A549 (cell line): ENCODE results near the gene PARP6. TPM values are rescaled to one million over a fixed set of nuclear protein-coding genes. Genes with fewer than 3 reads are reported as not detected.

Experiments
- ATAC-seq, 2 experiments: fragments of 200-7000 bp in 1 of 2; fragments of >200 bp in 1 of 2; cut with Nextera tagmentation in 1 of 2; cut with Tn5 transposase in 1 of 2; 3 replicates each; pipeline versions ENCODE4 v1.8.0 to v1.9.1; 2018 to 2020; ENCODE audit warnings: mild to moderate bottlenecking in 1 of 2, moderate library complexity in 1 of 2
- CTCF ChIA-PET: fragments of 300-600 bp; sonication (Branson Sonifier 250); formaldehyde crosslinking; extraction: SDS; loops from one replicate; lab custom pipeline; 2021; ENCODE audit warnings: antibody characterized with exemption, inconsistent platforms; lab: Yijun Ruan, JAX
- POLR2A ChIA-PET: fragments of 350-600 bp; formaldehyde crosslinking; extraction: SDS; loops from one replicate; lab custom pipeline; 2021; ENCODE audit warnings: antibody characterized with exemption, inconsistent platforms; lab: Yijun Ruan, JAX
- DNase-seq, 2 experiments: peaks; one replicate each; pipeline versions ENCODE4 v3.0.0 to v3.0.0-alpha.2; 2011 to 2016; ENCODE audit warnings: low read depth in 1 of 2, low spot score in 1 of 2
- FAIRE-seq: peaks from 2 replicates; lab custom pipeline; 2011; peaks lifted over from hg19 to GRCh38; lab: Jason Lieb, UNC
- H3K27ac ChIP-seq, 2 experiments: fragments of >200 bp; sonication (Bioruptor Twin); formaldehyde crosslinking; 3 replicates each; pipeline ENCODE4 v1.5.1; 2016 to 2017
- H3K4me1 ChIP-seq: fragments of >200 bp; sonication (Bioruptor Twin); formaldehyde crosslinking; 3 replicates; pipeline ENCODE4 v1.6.1; 2016
- H3K4me2 ChIP-seq: fragments of >200 bp; sonication (Bioruptor Twin); formaldehyde crosslinking; 3 replicates; pipeline ENCODE4 v1.6.1; 2016
- H3K4me3 ChIP-seq: fragments of >200 bp; sonication (Bioruptor Twin); formaldehyde crosslinking; 3 replicates; pipeline ENCODE4 v1.5.1; 2016
- H3K9me3 ChIP-seq: fragments of >200 bp; sonication (Bioruptor Twin); formaldehyde crosslinking; 3 replicates; pipeline ENCODE4 v1.6.1; 2016
- CHD2 ChIP-seq: fragments of 150-350 bp; IDR thresholded peaks from 2 replicates; pipeline ENCODE4 v1.6.1; 2014; ENCODE audit warnings: low read length; ENCODE audit not compliant: partially characterized antibody
- CTCF ChIP-seq: fragments of >200 bp; sonication (Bioruptor Twin); formaldehyde crosslinking; IDR thresholded peaks from 3 replicates; pipeline ENCODE4 v1.5.1; 2016
- E2F6 ChIP-seq: IDR thresholded peaks from 2 replicates; pipeline ENCODE4 v1.6.1; 2012; ENCODE audit warnings: low read depth, borderline replicate concordance
- EP300 ChIP-seq, 2 experiments: fragments of >200 bp; sonication (Bioruptor Twin); formaldehyde crosslinking; IDR thresholded peaks; 2 replicates in 1 of 2; 3 replicates in 1 of 2; pipeline ENCODE4 v1.6.1; 2016 to 2017
- FOSB ChIP-seq: fragments of 250-450 bp; sonication (Bioruptor Pico); IDR thresholded peaks from 2 replicates; pipeline ENCODE4 v1.5.0; 2020; ENCODE audit warnings: mild to moderate bottlenecking, moderate library complexity
- FOSL2 ChIP-seq, 2 experiments: fragments of 450-650 bp in 1 of 2; fragments of >200 bp in 1 of 2; sonication (Bioruptor Twin) in 1 of 2; formaldehyde crosslinking; IDR thresholded peaks; 2 replicates each; pipeline versions ENCODE4 v1.5.0 to v1.6.1; 2016 to 2020; ENCODE audit warnings: mild to moderate bottlenecking in 1 of 2, moderate library complexity in 1 of 2
- FOXS1 ChIP-seq: fragments of 250-450 bp; sonication (Bioruptor Pico); IDR thresholded peaks from 2 replicates; pipeline ENCODE4 v1.5.0; 2020; ENCODE audit warnings: mild to moderate bottlenecking, moderate library complexity
- HOXB13 ChIP-seq: fragments of 250-450 bp; sonication (Bioruptor Pico); IDR thresholded peaks from 2 replicates; pipeline ENCODE4 v1.5.0; 2020; ENCODE audit warnings: low read depth, mild to moderate bottlenecking, moderate library complexity
- JUN ChIP-seq, 2 experiments: fragments of >200 bp; sonication (Bioruptor Twin); formaldehyde crosslinking; IDR thresholded peaks; 2 replicates in 1 of 2; 3 replicates in 1 of 2; pipeline ENCODE4 v1.6.1; 2016 to 2017
- KDM1A ChIP-seq: fragments of 200-600 bp; sonication (generic); IDR thresholded peaks from 2 replicates; pipeline ENCODE4 v1.6.1; 2016; ENCODE audit warnings: low read depth, mild to moderate bottlenecking
- MAFK ChIP-seq: fragments of 450-650 bp; IDR thresholded peaks from 2 replicates; pipeline ENCODE4 v1.6.1; 2014; ENCODE audit not compliant: partially characterized antibody
- MAX ChIP-seq: IDR thresholded peaks from 2 replicates; pipeline ENCODE4 v1.6.1; 2012
- NPAS2 ChIP-seq: fragments of 250-450 bp; sonication (Bioruptor Pico); IDR thresholded peaks from 2 replicates; pipeline ENCODE4 v1.8.0; 2022; ENCODE audit warnings: mild to moderate bottlenecking, moderate library complexity, borderline replicate concordance
- NR3C1 ChIP-seq: fragments of >200 bp; sonication (Bioruptor Twin); formaldehyde crosslinking; IDR thresholded peaks from 3 replicates; pipeline ENCODE4 v1.6.1; 2017
- REST ChIP-seq: fragments of 200-600 bp; sonication (generic); IDR thresholded peaks from 2 replicates; pipeline ENCODE4 v1.6.1; 2016; ENCODE audit warnings: antibody characterized with exemption, mild to moderate bottlenecking, moderate library complexity
- RFX5 ChIP-seq: fragments of 450-650 bp; IDR thresholded peaks from 2 replicates; pipeline ENCODE4 v1.7.1; 2014; ENCODE audit warnings: antibody characterized with exemption, mild to moderate bottlenecking, moderate library complexity
- RNF2 ChIP-seq: fragments of 200-600 bp; sonication (generic); IDR thresholded peaks from 2 replicates; pipeline ENCODE4 v1.6.1; 2016; ENCODE audit warnings: low read depth, mild to moderate bottlenecking, antibody characterized with exemption, moderate library complexity, borderline replicate concordance
- SREBF2 ChIP-seq: fragments of 450-650 bp; IDR thresholded peaks from 2 replicates; pipeline ENCODE4 v1.6.1; 2014; ENCODE audit warnings: mild to moderate bottlenecking, moderate library complexity
- TP53 ChIP-seq: fragments of 250-450 bp; sonication (Bioruptor Pico); IDR thresholded peaks from 2 replicates; pipeline ENCODE4 v1.5.0; 2021; ENCODE audit warnings: mild to moderate bottlenecking, moderate library complexity
- USF2 ChIP-seq: fragments of 450-650 bp; IDR thresholded peaks from 2 replicates; pipeline ENCODE4 v1.6.1; 2014; ENCODE audit warnings: antibody characterized with exemption
- ZC3H11A ChIP-seq: fragments of 450-650 bp; IDR thresholded peaks from 2 replicates; pipeline ENCODE4 v1.6.1; 2014; ENCODE audit warnings: antibody characterized with exemption, mild to moderate bottlenecking
- WGBS: methylation state at CpG from one replicate; pipeline ENCODE4 v1.1.6; 2017; ENCODE audit errors: missing lambda C conversion rate; 5-methylcytosine and 5-hydroxymethylcytosine counted together
- polyA plus RNA-seq, 4 experiments: library from polyadenylated mRNA; depleted of rRNA in 3 of 4; stranded (reverse); fragments of >200 nt; fragmentation: RNase III in 1 of 4; extraction: RNeasy Plus Mini Kit Qiagen cat#74134 plus additional on column Dnase treatment in 1 of 4; gene quantifications; 2 replicates in 3 of 4; 3 replicates in 1 of 4; pipeline ENCODE4 v1.2.3, GENCODE V29; 2011 to 2017

The PARP6 gene
- polyA plus RNA-seq, 2 of the 4 experiments (the other 2 are of a cell fraction): 78.0 to 167 TPM

GRCh38 chr15:72319985-72320671 lies 47.8 kb upstream of the PARP6 start, which contains the start of gene CELF6:
CELF6 (minus strand) TSS chr15:72320157; CDS start chr15:72319874, 283 bp downstream.
- WGBS: 3% methylated on average over 31 of the region's 58 CpGs
- no peak for FAIRE-seq
- POLR2A ChIA-PET: interaction anchor here (1.0 to 1.3 kb wide), 2 partner anchors 20 to 153 kb away, joined by 3 to 4 read pairs; no protein-coding TSS in a partner anchor
- Histone ChIP-seq H3K4me1 (no peaks in the 10 kb centered on the region), H3K4me3 (peak within 1 kb of the TSS; percentile 64)
- TF ChIP-seq ZC3H11A (no peak), EP300 (IDR thresholded peaks at IDR 0.05) (no peak), CTCF (no peak), USF2 (no peak), KDM1A (no peak), SREBF2 (no peak), RFX5 (no peak), TP53 (CRISPR knock-in tag) (no peak), HOXB13 (CRISPR knock-in tag) (peak; percentile 49; the same call in 1 of the 2 replicates), NPAS2 (CRISPR knock-in tag) (no peak), NR3C1 (no peak), JUN (IDR thresholded peaks at IDR 0.05) (no peak), MAX (0 out of 2 replicates have a peak, but pooled peaks have one; percentile 55), MAFK (no peak), E2F6 (peak; percentile 71), CHD2 (no peak), RNF2 (no peak), REST (0 out of 2 replicates have a peak, but pooled peaks have one; percentile 23), FOSB (CRISPR knock-in tag) (no peak), FOSL2 (IDR thresholded peaks at IDR 0.05) (no peak), FOSL2 (CRISPR knock-in tag; IDR thresholded peaks at IDR 0.05) (0 out of 2 replicates have a peak, but pooled peaks have one; percentile 3), FOXS1 (CRISPR knock-in tag) (no peak)
- TF ChIP-seq, all 56 proteins: peak for 5
- CTCF ChIA-PET: interaction anchor here (0.7 to 1.6 kb wide), 5 partner anchors 7 to 120 kb away, joined by 3 to 5 read pairs (median 4); no protein-coding TSS in a partner anchor
- Histone ChIP-seq H3K9me3 (peaks cover 11% of the 10 kb centered on the region; the same call in 2 of the 3 replicates), H3K4me2 (peak within 1 kb of the TSS; percentile 91), H3K27ac (peak within 1 kb of the TSS in 1 of 2 experiments; percentile 68; a peak in 3 of 6 replicates)
- ATAC-seq (peak; percentile 72 to 81), DNase-seq (peak; percentile 75 to 87)
